ENCODE data around the gene SPIC.

DNA sequence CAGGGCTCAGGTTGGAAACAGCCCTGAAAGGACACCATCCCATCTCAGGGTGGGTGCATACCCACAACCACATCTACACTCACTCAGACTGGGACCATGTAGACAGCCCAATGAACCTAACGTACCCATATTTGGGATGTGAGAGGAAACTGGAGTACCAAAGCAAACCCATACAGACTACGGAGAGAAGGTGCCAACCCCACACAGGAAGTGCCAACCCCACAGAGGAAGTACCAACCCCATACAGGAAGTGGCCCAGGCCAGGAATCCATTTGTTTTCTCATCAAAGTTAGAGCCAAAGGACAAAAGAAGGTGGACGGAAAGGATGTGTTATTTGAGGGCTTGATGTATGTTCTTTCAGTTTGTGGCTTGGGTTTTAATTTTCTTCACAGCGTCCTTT is 19.5 kb upstream of the SPIC start:
- no peak for TF ChIP-seq SP1 (IDR thresholded peaks at IDR 0.05)
- no peak for TF ChIP-seq HDGF (IDR thresholded peaks at IDR 0.05; ENCODE audit: borderline replicate concordance)
- no peak for TF ChIP-seq FOXA1 (IDR thresholded peaks at IDR 0.05)
- TF ChIP-seq LEF1 (IDR thresholded peaks at IDR 0.05; ENCODE audit: borderline replicate concordance), result no peak
- TF ChIP-seq ARNT (IDR thresholded peaks at IDR 0.05), result no peak

Measured in HEK293T (cell line).